Upper lobe of right lung (tissue), 1 donor: ENCODE results near the gene LTBP3. TPM values are rescaled to one million over a fixed set of nuclear protein-coding genes. Genes with fewer than 3 reads are reported as not detected.

Experiments used
- ATAC-seq: fragments of 200-7000 bp; cut with Tn5 transposase; one replicate; pipeline ENCODE4 v1.9.1; 2020; ENCODE audit warnings: mild to moderate bottlenecking, moderate library complexity
- DNase-seq: peaks from one replicate; pipeline ENCODE4 v3.0.0-alpha.2; 2020
- H3K27ac ChIP-seq: fragments of 200-600 bp; one replicate; pipeline ENCODE4 v1.8.0; 2022
- H3K27me3 ChIP-seq: fragments of 200-600 bp; one replicate; pipeline ENCODE4 v1.8.0; 2022; ENCODE audit warnings: mild to moderate bottlenecking
- H3K36me3 ChIP-seq: fragments of 200-600 bp; one replicate; pipeline ENCODE4 v1.8.0; 2022
- H3K4me1 ChIP-seq: fragments of 200-600 bp; one replicate; pipeline ENCODE4 v1.8.0; 2022
- H3K4me3 ChIP-seq: fragments of 200-600 bp; one replicate; pipeline ENCODE4 v1.8.0; 2022; ENCODE audit warnings: mild to moderate bottlenecking
- H3K9me3 ChIP-seq: fragments of 200-600 bp; one replicate; pipeline ENCODE4 v1.8.0; 2022
- intact Hi-C: fragments of 100-400 bp; cut with DNase I; formaldehyde crosslinking; loops from one replicate; pipeline ENCODE4 v1.11.0; 2022
- total RNA-seq: library from RNA; stranded (reverse); fragmentation: NEBNext Ultra II Directional; extraction: Animal tissue kit (Norgen Biotek cat#: 25700); gene quantifications from one replicate; pipeline ENCODE4 v1.2.1, GENCODE V29; 2021
- TF ChIP-seq, protein P1 (sequence below): fragments of 200-600 bp; IDR thresholded peaks from one replicate; pipeline ENCODE4 v1.8.0; 2022; ENCODE audit warnings: antibody characterized with exemption
- donor health status: DM: no; HTN: yes; CAD: no; lungs with severe emphysema.

LTBP3 gene
- total RNA-seq, 1 donor from 2014 or later: 128 TPM

GRCh38 chr11:65563601-65564000, 5.4 kb upstream of the LTBP3 start:
- intact Hi-C loops: no loop called here
- Histone ChIP-seq H3K27me3 (no peaks in the 10 kb centered on the region), H3K9me3 (no peaks in the 10 kb centered on the region), H3K27ac (no peak overlapping the region), H3K36me3 (no peaks in the 10 kb centered on the region), H3K4me1 (peaks cover 46% of the 10 kb centered on the region), H3K4me3 (no peak overlapping the region)
- ATAC-seq (no peak), DNase-seq (no peak)
- TF ChIP-seq, protein P1, sequence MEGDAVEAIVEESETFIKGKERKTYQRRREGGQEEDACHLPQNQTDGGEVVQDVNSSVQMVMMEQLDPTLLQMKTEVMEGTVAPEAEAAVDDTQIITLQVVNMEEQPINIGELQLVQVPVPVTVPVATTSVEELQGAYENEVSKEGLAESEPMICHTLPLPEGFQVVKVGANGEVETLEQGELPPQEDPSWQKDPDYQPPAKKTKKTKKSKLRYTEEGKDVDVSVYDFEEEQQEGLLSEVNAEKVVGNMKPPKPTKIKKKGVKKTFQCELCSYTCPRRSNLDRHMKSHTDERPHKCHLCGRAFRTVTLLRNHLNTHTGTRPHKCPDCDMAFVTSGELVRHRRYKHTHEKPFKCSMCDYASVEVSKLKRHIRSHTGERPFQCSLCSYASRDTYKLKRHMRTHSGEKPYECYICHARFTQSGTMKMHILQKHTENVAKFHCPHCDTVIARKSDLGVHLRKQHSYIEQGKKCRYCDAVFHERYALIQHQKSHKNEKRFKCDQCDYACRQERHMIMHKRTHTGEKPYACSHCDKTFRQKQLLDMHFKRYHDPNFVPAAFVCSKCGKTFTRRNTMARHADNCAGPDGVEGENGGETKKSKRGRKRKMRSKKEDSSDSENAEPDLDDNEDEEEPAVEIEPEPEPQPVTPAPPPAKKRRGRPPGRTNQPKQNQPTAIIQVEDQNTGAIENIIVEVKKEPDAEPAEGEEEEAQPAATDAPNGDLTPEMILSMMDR: no peak

GRCh38 chr11:65562788-65563187, 4.6 kb upstream of the LTBP3 start:
- H3K27ac ChIP-seq: no peak overlapping the region
- intact Hi-C loops: no loop called here
- H3K27me3 ChIP-seq: no peaks in the 10 kb centered on the region
- DNase-seq (no peak), ATAC-seq (no peak)
- H3K4me1 ChIP-seq: peaks cover 40% of the 10 kb centered on the region
- TF ChIP-seq, protein P1: no peak
- H3K36me3 ChIP-seq: no peaks in the 10 kb centered on the region
- no peak overlapping the region for H3K4me3 ChIP-seq
- H3K9me3 ChIP-seq: no peaks in the 10 kb centered on the region

DNA sequence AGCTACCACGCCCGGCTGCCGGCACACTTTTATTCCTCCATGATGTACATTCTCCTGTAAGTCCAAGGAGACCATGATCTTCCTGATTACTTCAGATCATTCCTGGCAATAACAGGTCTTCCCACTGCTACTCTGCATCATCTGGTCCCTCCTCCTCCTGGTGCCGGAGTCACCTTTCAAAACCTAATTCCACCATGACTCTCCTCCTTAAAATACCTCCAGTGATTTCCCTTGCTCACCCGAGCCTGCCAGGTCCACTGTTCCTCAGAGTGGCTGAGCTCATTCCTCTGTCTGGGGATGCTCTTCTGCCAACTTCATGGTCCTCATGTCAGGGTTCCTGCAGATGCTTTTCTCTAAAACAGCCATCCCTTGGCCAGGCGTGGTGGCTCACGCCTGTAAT, 3.9 kb upstream of the LTBP3 start:
- intact Hi-C loops: no loop called here
- DNase-seq: no peak
- TF ChIP-seq, protein P1: no peak
- Histone ChIP-seq H3K4me1 (peaks cover 42% of the 10 kb centered on the region), H3K27me3 (no peaks in the 10 kb centered on the region), H3K36me3 (no peaks in the 10 kb centered on the region), H3K9me3 (no peaks in the 10 kb centered on the region), H3K27ac (no peak overlapping the region), H3K4me3 (no peak overlapping the region)
- ATAC-seq: no peak

- ATAC-seq (no peak), DNase-seq (no peak)
- Histone ChIP-seq H3K36me3 (no peaks in the 10 kb centered on the region), H3K27me3 (no peaks in the 10 kb centered on the region), H3K4me1 (peaks cover 46% of the 10 kb centered on the region), H3K4me3 (no peak overlapping the region), H3K9me3 (no peaks in the 10 kb centered on the region), H3K27ac (peak overlapping the region; percentile 95)
- TF ChIP-seq, protein P1: no peak
- intact Hi-C loops: no loop called here
Measured at GRCh38 chr11:65560555-65561418, 2.6 kb upstream of the LTBP3 start.

DNA sequence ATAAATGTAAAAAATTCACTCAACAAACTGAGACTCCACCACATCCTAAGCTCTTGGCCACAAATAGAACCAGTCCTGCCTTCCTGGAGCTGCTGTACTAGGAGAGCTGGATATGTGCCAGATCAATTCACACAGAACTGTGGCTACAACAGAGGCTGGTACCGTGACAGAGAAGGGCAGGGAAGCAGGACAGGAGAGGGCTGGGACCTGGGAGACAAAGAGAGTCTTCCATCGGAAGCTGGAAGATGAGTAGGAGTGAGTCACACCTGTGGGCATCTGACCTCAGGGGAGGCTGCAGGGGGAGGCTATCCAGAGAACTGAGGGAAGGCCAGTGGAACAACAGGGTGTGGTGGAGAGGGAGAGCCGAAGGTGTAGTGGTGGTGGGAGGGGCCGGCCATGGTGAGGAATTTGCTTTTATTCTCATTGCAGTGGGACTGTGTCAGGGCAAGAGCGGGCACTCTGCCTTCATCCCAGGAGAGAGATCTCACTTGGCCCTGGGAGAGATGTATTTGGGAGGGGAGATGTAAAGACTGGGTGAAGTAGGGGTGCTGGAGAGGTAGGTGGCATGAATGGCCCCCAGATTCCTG, 1.9 kb upstream of the LTBP3 start:
- Histone ChIP-seq H3K27me3 (no peaks in the 10 kb centered on the region), H3K4me3 (no peak overlapping the region), H3K27ac (peak overlapping the region; percentile 95), H3K4me1 (peaks cover 46% of the 10 kb centered on the region), H3K36me3 (no peaks in the 10 kb centered on the region), H3K9me3 (no peaks in the 10 kb centered on the region)
- TF ChIP-seq, protein P1: no peak
- DNase-seq (no peak), ATAC-seq (no peak)
- intact Hi-C loops: no loop called here
